ENCODE measurements around the gene CCZ1. TPM values are rescaled to one million over a fixed set of nuclear protein-coding genes. Genes with fewer than 3 reads are reported as not detected.
"Not testable (repeated sequence)": the region's sequence is repeated elsewhere in the genome, so short reads cannot be mapped to it uniquely, and the experiment has no call there.

Gene CCZ1
- total RNA-seq (10 to 100 TPM; 14.7 to 32.3 (median 28.1) TPM), polyA plus RNA-seq (10 to 100 TPM; 23.2 to 24.8 TPM)

GRCh38 chr7:5898480-5899224, at the start of gene CCZ1:
Gene CCZ1 (plus strand): TSS chr7:5898733. CDS start chr7:5898800, 67 bp downstream.
- ATAC-seq (peak; percentile 95 to 98 (median 97)), DNase-seq (peak; percentile 53 to 87 (median 64))
- H3K36me3 ChIP-seq; intact Hi-C loops (cut with DNase I); H3K4me1 ChIP-seq; H3K27me3 ChIP-seq; FAIRE-seq; H3K9me3 ChIP-seq: not testable (repeated sequence)
- Histone ChIP-seq H3K4me3 (peak within 1 kb of the TSS; percentile 18 to 45 (median 36)), H3K27ac (peak within 1 kb of the TSS; percentile 31 to 75 (median 54))
- 1% methylated on average over 8 to 21 of the region's 64 CpGs for WGBS, 2 donors

- Histone ChIP-seq H3K4me3 (no peak overlapping the region), H3K27ac (no peak overlapping the region), H3K27me3 (no peaks in the 10 kb centered on the region), H3K9me3 (no peaks in the 10 kb centered on the region), H3K4me1 (no peaks in the 10 kb centered on the region), H3K36me3 (no peaks in the 10 kb centered on the region)
- 92% methylated on average over 8 of the region's 8 CpGs for WGBS, 2 donors
- FAIRE-seq = no peak
- TF ChIP-seq CTCF (IDR thresholded peaks at IDR 0.05) = no peak
- no peak for DNase-seq
- no peak for ATAC-seq
- intact Hi-C loops (cut with DNase I) = no loop called here
These were observed 47.6 kb upstream of the CCZ1 start for GRCh38 chr7:5850944-5851343.

GRCh38 chr7:5854738-5855137, 43.8 kb upstream of the CCZ1 start:
- intact Hi-C loops (cut with DNase I) = no loop called here
- no peak for TF ChIP-seq CTCF (IDR thresholded peaks at IDR 0.05)
- no peaks in the 10 kb centered on the region for H3K4me1 ChIP-seq
- no peak overlapping the region for H3K4me3 ChIP-seq
- H3K9me3 ChIP-seq = no peaks in the 10 kb centered on the region
- 79 to 87% methylated on average over 8 of the region's 8 CpGs for WGBS, 2 donors
- no peaks in the 10 kb centered on the region for H3K36me3 ChIP-seq
- DNase-seq (no peak), FAIRE-seq (no peak), ATAC-seq (no peak)
- H3K27me3 ChIP-seq = no peaks in the 10 kb centered on the region
- H3K27ac ChIP-seq = no peak overlapping the region

- H3K4me3 ChIP-seq; H3K27ac ChIP-seq; H3K36me3 ChIP-seq; FAIRE-seq; H3K4me1 ChIP-seq; DNase-seq; H3K9me3 ChIP-seq; H3K27me3 ChIP-seq; intact Hi-C loops (cut with DNase I); ATAC-seq: not testable (repeated sequence)
- 79 to 91% methylated on average over 13 of the region's 13 CpGs for WGBS, 2 donors
These were observed 41.4 kb upstream of the CCZ1 start for GRCh38 chr7:5857041-5857575.

- FAIRE-seq; DNase-seq; H3K4me1 ChIP-seq; H3K27ac ChIP-seq; H3K36me3 ChIP-seq; ATAC-seq; H3K4me3 ChIP-seq; intact Hi-C loops (cut with DNase I); H3K9me3 ChIP-seq; H3K27me3 ChIP-seq: not testable (repeated sequence)
- 65 to 80% methylated on average over 8 of the region's 8 CpGs for WGBS, 2 donors
These were observed 40.0 kb upstream of the CCZ1 start for GRCh38 chr7:5858494-5858893.

GRCh38 chr7:5861281-5861680, 37.3 kb upstream of the CCZ1 start:
- H3K27me3 ChIP-seq; H3K27ac ChIP-seq; H3K36me3 ChIP-seq; H3K9me3 ChIP-seq; ATAC-seq; DNase-seq; H3K4me3 ChIP-seq; FAIRE-seq; H3K4me1 ChIP-seq; intact Hi-C loops (cut with DNase I): not testable (repeated sequence)
- 91 to 92% methylated on average over 5 of the region's 5 CpGs for WGBS, 2 donors

- WGBS, 2 donors = 80 to 86% methylated on average over 5 of the region's 5 CpGs
- H3K4me3 ChIP-seq; H3K9me3 ChIP-seq; FAIRE-seq; H3K27ac ChIP-seq; H3K36me3 ChIP-seq; H3K4me1 ChIP-seq; DNase-seq; ATAC-seq; H3K27me3 ChIP-seq; intact Hi-C loops (cut with DNase I): not testable (repeated sequence)
These were observed 35.7 kb upstream of the CCZ1 start for GRCh38 chr7:5862753-5863366.

- ATAC-seq; H3K4me3 ChIP-seq; H3K27ac ChIP-seq; H3K36me3 ChIP-seq; H3K27me3 ChIP-seq; FAIRE-seq; DNase-seq; H3K9me3 ChIP-seq; H3K4me1 ChIP-seq; intact Hi-C loops (cut with DNase I): not testable (repeated sequence)
- WGBS, 2 donors = 61 to 65% methylated on average over 8 to 9 of the region's 9 CpGs
These were observed 33.1 kb upstream of the CCZ1 start for GRCh38 chr7:5865279-5865931.

All from pancreas (tissue), 10 donors.